ENCODE measurements around the gene DNER. TPM values are rescaled to one million over a fixed set of nuclear protein-coding genes. Genes with fewer than 3 reads are reported as not detected.

Gene DNER
- total and polyA plus RNA-seq, 2 donors (not counting 3 experiments of a cell fraction or from before 2014, with no cell fraction given): 0.01 TPM; not detected in 1

- POLR2A ChIA-PET: no interaction called here
- Histone ChIP-seq H3K79me2 (ENCODE audit: control insufficient read depth, insufficient read depth, low read length) (no peaks in the 10 kb centered on the region), H3K9ac (replicated peaks; ENCODE audit: extremely low read depth, insufficient read depth, low read length) (no peak overlapping the region), H3K9me3 (replicated peaks; ENCODE audit: control insufficient read depth, insufficient read depth, low read length) (no peaks in the 10 kb centered on the region), H3K36me3 (ENCODE audit: control insufficient read depth in 2 of 2, extremely low read depth in 1 of 2, insufficient read depth in 2 of 2, low read length in 2 of 2) (no peaks in the 10 kb centered on the region), H3K9me1 (replicated peaks; ENCODE audit: control insufficient read depth, extremely low read depth, insufficient read depth, low read length) (no peaks in the 10 kb centered on the region), H3K27ac (ENCODE audit: insufficient read depth, low read depth, low read length) (no peak overlapping the region), H3K4me3 (replicated peaks in 1 of 3; ENCODE audit: insufficient read depth in 1 of 3, low read depth in 1 of 3, low read length in 3 of 3) (no peak overlapping the region), H3K4me2 (ENCODE audit: insufficient read depth, low read length) (no peak overlapping the region), H4K20me1 (replicated peaks; ENCODE audit: control insufficient read depth, extremely low read depth, insufficient read depth, low read length) (no peaks in the 10 kb centered on the region), H2AFZ (ENCODE audit: low read depth, low read length) (no peak overlapping the region), H3K4me1 (ENCODE audit: control insufficient read depth, extremely low read depth, insufficient read depth, low read length) (no peaks in the 10 kb centered on the region), H3K27me3 (ENCODE audit: control insufficient read depth in 2 of 2, insufficient read depth in 2 of 2, low read length in 2 of 2) (no peaks in the 10 kb centered on the region)
- FAIRE-seq: no peak
- BruUV-seq (replicated peaks): no TSS peak
- TF ChIP-seq EZH2 (IDR thresholded peaks at IDR 0.05; ENCODE audit: borderline replicate concordance, low read depth, low read length, severe bottlenecking) (no peak), CTCF (IDR thresholded peaks at IDR 0.05; ENCODE audit: extremely low read depth in 1 of 2, insufficient read depth in 1 of 2, low read depth in 1 of 2, low read length in 2 of 2) (no peak)
- DNase-seq (ENCODE audit: low read depth, low spot score): no peak
- dilution Hi-C loops (cut with MboI; ENCODE audit: extremely low pct_ligation_motif_present, low sequenced_read_pairs) (no loop called here), intact Hi-C loops (cut with micrococcal nuclease) (no loop called here)
- CTCF ChIA-PET: no interaction called here
Measured at GRCh38 chr2:229627728-229628127, 86.6 kb downstream of the DNER start.

- no TSS peak for BruUV-seq (replicated peaks)
- Histone ChIP-seq H3K27me3 (ENCODE audit: control insufficient read depth in 2 of 2, insufficient read depth in 2 of 2, low read length in 2 of 2) (no peaks in the 10 kb centered on the region), H3K79me2 (ENCODE audit: control insufficient read depth, insufficient read depth, low read length) (no peaks in the 10 kb centered on the region), H3K36me3 (ENCODE audit: control insufficient read depth in 2 of 2, extremely low read depth in 1 of 2, insufficient read depth in 2 of 2, low read length in 2 of 2) (no peaks in the 10 kb centered on the region), H3K9me1 (replicated peaks; ENCODE audit: control insufficient read depth, extremely low read depth, insufficient read depth, low read length) (no peaks in the 10 kb centered on the region), H3K4me1 (ENCODE audit: control insufficient read depth, extremely low read depth, insufficient read depth, low read length) (no peaks in the 10 kb centered on the region), H3K9me3 (replicated peaks; ENCODE audit: control insufficient read depth, insufficient read depth, low read length) (peaks cover 2% of the 10 kb centered on the region), H3K4me3 (replicated peaks in 1 of 3; ENCODE audit: insufficient read depth in 1 of 3, low read depth in 1 of 3, low read length in 3 of 3) (no peak overlapping the region), H3K9ac (replicated peaks; ENCODE audit: extremely low read depth, insufficient read depth, low read length) (no peak overlapping the region), H4K20me1 (replicated peaks; ENCODE audit: control insufficient read depth, extremely low read depth, insufficient read depth, low read length) (no peaks in the 10 kb centered on the region), H2AFZ (ENCODE audit: low read depth, low read length) (no peak overlapping the region), H3K4me2 (ENCODE audit: insufficient read depth, low read length) (no peak overlapping the region), H3K27ac (ENCODE audit: insufficient read depth, low read depth, low read length) (no peak overlapping the region)
- ChIA-PET CTCF (no interaction called here), POLR2A (no interaction called here)
- FAIRE-seq (no peak), DNase-seq (ENCODE audit: low read depth, low spot score) (no peak)
- TF ChIP-seq JUN (IDR thresholded peaks at IDR 0.05; ENCODE audit: borderline replicate concordance, insufficient read depth, insufficient read length, low read depth) (no peak), MAX (IDR thresholded peaks at IDR 0.05; ENCODE audit: insufficient read depth, insufficient read length) (no peak), CTCF (IDR thresholded peaks at IDR 0.05; ENCODE audit: extremely low read depth in 1 of 2, insufficient read depth in 1 of 2, low read depth in 1 of 2, low read length in 2 of 2) (no peak), GATA2 (IDR thresholded peaks at IDR 0.05; ENCODE audit: insufficient read depth, insufficient read length, low read depth, low read length) (no peak), EZH2 (IDR thresholded peaks at IDR 0.05; ENCODE audit: borderline replicate concordance, low read depth, low read length, severe bottlenecking) (no peak), FOS (IDR thresholded peaks at IDR 0.05; ENCODE audit: borderline replicate concordance, insufficient read depth, low read length) (no peak), MYC (IDR thresholded peaks at IDR 0.05; ENCODE audit: low read depth, low read length) (no peak), POLR2A (IDR thresholded peaks at IDR 0.05; ENCODE audit: low read depth, low read length) (no peak), POLR2AphosphoS5 (IDR thresholded peaks at IDR 0.05; ENCODE audit: insufficient read depth, low read depth, low read length) (no peak)
- intact Hi-C loops (cut with micrococcal nuclease) (no loop called here), dilution Hi-C loops (cut with MboI; ENCODE audit: extremely low pct_ligation_motif_present, low sequenced_read_pairs) (no loop called here)
Measured at GRCh38 chr2:229622495-229623355, 91.6 kb downstream of the DNER start.
